SW480 (cell line): ENCODE data around the gene LAMB3.

Experiments
- DNase-seq: peaks from one replicate; pipeline ENCODE4 v3.0.0-alpha.2; 2016; ENCODE audit warnings: low spot score

The LAMB3 gene

DNA sequence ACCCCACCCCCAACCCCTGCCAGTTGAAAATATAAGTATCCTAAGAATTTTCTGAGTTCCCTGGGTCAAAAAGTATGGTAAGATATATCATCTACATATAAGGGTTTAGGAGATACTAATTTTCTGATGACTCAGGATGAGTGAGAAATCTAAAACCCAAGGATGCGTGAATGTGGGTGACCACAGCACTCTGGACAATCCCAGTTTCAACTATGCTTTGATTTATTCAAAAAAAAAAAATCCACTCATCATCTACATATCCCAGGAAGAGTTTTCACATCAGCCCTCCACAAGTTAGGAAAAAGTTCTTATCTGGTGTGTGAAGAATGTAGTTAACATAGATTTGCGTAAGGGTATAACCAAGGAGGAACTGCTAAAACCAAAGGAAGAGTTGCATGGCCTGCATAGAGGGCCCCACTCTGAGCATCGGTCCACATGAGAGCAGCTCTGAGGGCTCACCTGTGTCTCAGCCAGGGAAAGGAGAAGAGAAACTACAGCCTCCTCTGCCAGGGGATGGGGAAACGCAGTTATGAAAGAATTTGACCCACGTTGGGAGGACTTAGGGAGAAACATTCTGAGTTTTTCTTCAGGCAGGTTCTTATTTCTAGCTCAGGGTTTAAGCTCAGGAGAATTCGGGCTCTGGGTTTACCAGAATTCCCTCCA is 18.8 kb downstream of the LAMB3 start:
- no peak for DNase-seq

DNA sequence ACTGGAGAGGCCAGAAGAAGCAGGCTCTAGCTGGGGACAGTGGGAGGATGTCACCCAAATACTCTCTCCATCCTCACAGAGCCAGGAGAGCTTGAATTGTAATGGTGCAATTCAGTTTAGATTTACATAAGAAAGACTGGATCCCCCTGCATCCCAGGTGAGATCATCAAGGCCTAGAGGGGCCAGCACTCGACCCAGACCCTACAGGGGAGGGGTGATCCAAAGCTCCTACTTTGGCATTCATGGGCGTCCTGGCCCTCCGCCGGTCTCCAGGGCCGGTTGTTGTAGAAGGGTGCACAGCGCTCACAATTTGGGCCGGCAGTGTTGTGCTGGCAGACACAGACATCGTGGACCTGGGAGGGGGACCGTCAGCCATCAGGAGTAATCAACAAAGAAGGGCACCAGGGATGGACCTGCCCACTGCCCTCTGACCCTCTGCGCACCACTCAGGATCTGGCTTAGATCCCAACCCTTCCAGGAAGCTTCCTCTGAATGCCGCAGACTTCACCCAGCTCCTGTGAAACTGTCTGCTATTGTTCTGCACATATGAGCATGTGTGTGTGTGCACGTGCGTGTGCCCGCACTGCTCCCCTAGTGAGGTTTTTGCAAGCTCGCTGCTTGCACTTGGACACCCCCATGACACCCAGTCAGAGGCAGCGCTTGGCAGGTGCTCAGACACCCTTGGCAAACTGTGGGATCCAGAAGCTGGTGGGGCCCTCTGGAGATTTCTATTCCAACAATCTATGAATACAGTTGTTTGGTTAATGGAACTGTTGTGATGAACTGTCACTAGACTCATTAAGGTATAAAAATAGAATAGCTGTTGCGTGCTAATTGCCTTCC is 21.6 kb downstream of the LAMB3 start:
- DNase-seq, result no peak

DNA sequence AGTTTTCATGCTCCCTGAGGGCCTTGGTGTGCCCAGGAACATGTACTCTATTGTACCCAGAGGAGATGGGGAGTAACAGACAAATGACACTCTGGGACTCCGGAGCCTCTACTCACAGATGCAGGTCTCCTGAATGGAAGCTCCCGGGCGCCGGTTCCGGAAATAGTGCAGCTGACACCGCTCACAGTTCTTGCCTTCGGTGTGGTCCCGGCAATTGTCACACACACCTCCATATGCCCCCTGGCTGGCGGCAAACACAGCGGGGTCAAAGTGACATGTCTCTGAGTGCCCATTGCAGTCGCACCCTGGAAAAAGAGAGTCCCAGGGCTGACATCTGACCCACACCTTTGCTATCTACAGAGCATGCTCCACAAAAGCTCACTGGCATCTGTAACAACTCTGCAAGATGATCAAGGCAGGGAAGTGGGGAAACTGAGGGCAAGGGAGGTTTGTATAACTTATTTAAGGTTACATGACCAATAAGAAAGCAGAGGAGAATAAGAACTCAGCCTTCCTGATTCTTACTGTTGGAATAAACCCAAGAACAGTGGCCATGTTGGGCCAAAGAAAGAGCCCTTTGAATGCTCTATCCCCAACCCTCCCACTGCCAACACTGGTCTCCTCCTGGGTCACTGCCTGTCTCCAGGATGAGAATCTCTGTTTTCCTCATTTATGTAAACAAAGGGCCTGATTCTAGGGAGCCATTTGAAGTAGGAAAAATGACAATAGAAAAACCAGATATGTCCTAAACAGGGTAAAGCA is 22.4 kb downstream of the LAMB3 start:
- no peak for DNase-seq

DNA sequence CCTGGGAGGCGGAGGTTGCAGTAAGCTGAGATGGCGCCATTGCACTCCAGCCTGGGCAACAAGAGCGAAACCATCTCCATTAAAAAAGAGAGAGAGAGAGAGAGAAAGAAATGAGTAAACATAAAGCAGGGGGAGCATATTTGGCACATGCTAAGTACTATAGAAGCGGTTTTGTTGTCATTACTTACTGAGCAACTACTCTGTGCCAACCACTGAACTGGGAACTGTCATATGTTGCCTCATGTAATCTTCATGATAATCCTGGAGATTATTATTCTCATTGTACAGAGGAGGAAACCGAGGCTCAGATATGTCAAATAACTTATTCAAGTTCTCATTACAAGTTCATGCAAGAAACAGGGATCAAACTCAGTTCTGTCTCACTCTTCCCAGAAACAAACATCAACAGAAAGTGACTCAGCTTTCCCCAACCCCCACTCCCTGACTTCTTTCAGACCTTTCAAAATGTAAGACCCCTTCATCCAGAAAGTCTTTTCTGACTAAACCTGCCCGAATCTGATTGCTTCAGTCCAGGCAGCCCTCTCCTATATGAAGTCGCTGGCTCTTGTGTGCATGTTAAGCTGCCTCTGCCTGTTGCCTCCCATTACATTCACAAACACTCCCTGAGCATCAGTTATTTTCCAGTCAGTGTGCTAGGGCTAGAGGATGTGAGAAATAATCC is 23.5 kb downstream of the LAMB3 start:
- DNase-seq, result no peak

DNA sequence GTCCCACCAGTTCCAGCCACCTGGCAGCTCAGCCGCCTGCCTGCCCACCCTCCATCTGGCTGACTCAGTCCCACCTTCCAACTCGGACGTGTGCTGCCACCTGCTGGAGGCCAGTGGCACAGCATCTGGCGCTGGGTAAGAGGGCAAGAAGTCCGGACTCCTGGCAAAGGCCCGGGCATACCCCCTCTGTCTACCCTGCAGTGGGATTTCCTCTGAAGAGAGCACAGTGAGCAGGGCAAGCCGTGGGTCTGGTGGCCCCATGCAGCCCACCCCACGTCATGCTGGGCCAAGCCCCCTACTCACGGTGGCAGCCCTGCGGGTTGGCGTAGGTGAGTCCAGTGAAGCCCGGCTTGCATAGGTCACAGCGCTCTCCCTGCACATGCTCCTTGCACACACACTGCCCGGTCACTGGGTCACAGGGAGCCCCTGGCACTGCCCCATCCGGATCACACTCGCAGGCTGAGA is 24.5 kb downstream of the LAMB3 start:
- DNase-seq, result peak; percentile 20

DNA sequence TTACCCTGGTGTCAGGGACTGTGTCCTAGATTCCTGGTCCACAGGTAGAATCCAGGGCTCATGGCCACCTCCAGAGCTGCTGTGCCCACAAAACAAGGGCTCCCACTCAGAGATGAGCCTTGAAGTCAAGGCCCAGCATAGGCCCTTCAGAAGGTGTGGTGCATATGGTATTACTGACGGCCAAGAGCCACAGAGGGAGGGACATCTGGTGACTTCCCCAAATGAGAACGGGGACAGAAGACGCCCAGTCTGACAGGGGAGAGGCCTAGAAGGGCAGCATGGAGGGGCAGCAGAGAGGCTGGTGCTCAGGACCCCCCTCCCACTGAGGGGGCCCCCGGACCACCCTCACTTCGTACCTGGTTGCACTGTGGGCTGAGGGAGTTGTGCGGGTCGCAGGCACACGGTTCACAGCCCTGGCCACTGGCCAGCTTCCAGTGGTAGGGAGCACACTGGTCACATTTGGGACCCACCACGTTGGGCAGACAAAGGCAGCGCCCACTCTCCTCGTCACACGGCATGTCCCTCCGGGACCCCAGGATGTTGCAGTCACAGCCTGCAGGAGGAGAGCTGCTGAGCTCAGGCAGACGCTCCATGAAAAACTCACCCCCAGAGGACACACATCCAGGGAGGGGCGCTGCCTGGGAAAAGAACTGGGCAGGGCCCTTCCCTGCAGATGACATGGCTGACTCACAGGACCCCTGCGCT is 25.0 kb downstream of the LAMB3 start:
- DNase-seq, result no peak

DNA sequence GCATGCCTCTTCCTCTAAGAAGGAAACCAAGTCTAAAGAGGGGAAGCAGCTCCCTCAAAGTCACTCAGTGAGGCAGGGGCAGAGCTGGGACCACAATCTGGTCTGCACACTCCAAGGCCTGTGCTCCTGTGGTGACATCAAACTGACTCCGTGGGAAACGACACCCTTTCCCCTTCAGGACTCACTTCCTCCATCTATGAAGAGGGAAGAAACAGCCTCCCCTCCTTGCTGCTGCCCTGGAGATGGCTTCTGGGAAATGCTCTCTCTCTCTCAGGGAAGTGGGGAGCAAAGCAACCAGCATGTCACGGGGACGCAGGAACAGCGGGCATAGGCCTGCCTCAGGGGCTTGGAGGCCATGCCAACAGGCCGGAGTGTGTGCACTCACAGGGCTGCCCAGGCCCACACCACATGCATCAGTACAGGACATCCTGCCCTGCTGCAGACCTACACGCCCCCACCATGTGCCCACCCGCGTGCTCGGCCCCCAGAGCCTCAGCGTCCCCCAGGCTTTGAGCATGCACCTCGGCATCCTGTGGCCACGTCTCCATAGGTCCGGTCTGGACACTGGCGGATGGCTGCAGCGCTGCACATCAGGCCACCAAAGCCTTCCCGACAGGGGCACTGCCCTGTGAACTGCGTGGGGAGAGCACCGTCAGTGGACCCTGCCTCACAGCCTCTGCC is 25.7 kb downstream of the LAMB3 start:
- DNase-seq, result no peak

DNA sequence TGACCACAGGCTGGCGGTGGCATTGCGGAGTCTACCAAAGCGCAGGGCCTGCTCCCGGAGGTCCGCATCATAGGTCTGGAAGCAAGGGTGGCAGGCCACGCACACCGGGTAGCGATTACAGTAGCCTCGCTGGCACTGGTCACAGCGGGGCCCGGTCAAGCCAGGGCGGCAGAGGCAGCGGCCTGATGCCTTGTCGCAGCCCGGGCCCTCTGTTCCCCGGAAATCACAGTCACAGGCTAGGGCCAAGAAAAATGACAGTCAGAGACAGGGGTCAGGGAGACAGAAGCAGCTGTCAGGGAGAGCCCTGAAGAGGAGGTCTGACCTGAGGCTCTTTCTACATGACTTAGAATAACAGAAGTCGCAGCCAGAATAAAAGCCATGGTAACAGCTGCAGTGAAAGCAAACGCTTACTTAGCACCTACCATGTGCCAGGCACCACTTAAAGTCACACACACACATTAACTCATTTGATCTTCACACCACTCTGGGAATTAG is 26.4 kb downstream of the LAMB3 start:
- no peak for DNase-seq

DNA sequence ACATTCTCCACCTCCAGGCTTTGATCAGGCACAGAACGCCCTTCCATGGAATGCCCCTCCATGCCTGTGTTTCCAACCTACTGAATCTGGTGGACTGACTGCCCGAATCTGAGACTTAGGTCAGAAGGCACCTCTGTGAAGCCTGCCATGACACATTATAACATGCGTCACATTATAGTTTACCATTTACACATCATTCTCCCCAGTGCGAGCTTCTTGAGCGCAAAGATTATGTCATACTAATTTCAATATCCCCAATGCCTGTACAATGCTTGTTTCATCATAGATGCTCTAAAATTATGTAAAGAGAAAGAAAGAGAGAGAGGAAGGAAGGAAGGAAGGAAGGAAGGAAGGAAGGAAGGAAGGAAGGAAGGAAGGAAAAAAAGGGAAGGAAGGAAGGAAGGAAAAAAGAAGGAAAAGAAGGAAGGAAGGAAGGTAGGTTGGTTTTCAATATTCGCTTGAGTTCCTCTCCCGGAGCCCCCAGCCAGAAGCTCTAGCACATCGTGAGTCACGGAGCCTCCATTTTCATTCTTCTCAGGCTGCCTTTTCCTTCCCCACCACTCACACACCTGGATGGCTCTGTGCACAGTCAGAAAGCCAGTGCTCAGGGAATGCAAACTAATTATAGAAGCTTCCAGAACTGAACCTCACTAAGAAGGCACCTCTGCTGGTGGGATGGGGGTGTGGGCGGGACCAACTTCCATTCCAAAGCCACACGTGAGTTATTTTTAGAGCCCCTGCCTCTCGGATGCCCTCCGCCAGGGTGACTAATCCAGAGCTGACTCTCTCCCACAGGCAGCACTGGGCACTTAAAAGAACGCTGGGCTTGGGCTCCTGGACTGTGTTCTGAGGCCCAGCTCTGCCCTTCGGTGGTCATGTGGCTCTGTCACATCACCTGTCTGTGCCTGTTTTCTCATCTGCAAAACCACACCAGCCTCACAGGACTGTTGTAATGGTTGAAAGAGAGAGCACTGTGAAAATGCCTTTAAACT is 27.4 kb downstream of the LAMB3 start:
- DNase-seq, result no peak

DNA sequence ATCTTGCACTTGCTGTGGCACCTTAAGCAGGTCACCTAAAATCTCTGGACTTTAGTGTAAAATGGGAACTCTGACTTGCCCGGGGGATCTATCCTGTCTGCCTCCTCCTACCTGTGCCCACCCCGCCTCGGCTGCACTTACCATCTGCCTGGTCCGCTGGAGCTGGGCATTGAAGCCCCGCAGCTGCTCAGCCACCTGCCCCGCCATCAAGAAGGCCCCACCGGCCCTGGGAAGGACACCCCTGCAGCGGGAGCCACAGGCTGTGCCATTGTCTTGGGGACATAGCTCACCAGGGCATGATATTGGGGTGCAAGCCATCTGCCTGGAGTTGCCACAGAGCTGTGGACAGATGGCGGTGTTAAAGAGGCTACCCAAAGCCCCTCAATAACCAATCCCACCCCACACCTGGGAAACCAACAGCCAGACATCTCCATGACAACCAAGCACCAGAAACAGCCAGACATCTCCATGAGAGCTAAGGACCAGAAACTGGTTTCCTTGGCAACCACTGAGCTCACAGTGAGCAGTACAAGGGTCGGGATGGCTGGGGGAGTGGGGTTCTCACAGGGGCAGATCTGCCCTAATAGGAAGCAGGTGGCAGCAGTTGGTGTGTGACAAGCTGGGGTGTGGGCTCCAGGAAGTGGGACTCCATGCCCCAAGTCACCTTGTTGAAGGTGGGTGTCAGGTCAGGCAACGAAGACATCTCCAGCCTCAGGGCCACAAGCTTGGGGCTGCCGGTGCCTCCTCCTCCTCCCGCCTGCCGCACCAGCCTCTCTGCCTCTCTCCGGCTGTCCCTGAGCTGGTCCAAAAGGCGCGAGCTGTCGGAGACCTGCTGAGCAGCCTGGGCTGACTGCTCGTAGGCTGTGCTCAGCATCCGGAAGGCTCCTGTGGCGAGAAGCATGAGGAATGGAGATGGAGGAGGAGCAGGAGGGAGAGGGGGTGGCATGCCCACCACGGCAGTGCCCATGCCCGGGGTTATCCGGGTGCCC is 29.1 kb downstream of the LAMB3 start:
- DNase-seq, result no peak

DNA sequence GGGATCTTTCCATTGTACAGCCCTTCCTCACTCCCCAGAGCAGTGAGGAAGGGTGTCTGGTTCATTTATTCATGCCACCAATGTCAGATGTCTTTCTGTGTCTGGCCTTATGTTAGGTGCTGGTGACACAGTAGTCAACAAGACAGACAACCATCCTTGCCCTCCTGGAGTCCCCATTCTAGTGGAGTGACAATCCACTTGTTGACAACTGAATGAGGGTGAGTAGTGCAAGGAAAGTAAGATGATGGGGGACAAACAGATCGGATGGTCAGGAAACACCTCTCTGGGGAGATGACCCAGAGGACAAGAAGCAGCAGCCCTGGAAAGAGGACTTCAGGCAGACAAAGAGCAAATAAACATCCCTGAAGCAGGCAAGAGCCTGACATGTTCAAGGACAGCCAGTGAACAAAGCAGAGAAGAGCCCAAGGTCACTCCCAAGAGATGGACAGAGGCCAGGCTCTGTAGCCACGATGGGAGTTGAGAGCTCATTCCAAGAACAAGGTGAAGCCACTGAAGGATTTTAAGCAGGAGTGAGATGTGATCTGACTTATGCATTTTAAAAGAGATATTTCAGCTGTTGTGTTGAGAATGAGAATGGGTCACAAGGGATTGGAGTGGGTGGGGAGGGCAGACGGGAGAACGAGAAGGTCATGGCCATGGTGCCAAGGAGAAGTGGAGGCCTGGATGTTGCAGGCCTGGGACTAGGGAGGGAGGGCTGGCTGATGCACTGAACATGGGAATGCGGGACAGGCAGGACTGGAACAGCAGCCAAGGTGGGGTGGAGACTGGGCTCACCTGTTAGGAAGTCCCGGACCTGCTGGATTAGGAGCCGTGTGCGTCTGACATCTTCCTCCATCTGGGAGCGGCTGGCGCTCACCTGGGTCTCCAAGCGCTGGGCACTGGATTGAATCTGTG is 30.2 kb downstream of the LAMB3 start:
- no peak for DNase-seq

DNA sequence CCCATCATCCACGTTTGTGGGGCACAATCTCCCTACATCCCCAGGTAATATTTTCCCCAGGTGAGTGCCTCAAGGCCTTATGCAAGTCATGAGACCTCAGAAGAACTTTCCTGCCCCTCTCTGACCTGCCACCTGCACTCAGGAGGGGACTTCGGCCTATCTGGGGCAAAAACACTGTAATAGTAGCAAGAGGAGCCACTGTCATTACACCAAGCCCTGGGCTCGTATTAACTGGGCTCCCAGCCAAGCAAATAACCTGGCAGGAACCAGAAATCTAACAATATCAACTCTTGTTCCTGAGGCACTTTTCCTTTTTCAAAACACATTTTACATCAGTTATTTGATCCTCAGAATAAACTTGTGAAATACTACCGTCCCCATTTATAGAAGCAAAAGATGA is 30.9 kb downstream of the LAMB3 start:
- DNase-seq, result no peak

DNA sequence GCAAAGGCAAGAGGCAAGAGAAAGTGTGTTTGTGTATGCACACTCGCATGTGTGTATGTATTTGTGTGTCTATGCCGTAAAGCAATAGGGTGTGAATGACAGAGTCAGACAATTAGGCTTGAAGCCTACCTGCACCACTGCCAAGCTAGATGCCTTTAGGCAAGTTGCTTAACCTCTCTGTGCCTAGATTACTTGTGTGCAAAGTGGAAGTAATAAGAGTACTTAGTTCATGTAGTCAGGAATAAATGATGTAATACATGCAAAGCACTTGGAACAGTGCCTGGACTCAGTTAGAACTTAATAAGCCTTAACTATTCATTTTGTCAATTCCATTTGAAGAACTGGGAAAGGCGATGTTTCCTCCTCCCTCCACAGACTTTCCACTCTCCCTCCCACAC is 31.7 kb downstream of the LAMB3 start:
- DNase-seq, result no peak

DNA sequence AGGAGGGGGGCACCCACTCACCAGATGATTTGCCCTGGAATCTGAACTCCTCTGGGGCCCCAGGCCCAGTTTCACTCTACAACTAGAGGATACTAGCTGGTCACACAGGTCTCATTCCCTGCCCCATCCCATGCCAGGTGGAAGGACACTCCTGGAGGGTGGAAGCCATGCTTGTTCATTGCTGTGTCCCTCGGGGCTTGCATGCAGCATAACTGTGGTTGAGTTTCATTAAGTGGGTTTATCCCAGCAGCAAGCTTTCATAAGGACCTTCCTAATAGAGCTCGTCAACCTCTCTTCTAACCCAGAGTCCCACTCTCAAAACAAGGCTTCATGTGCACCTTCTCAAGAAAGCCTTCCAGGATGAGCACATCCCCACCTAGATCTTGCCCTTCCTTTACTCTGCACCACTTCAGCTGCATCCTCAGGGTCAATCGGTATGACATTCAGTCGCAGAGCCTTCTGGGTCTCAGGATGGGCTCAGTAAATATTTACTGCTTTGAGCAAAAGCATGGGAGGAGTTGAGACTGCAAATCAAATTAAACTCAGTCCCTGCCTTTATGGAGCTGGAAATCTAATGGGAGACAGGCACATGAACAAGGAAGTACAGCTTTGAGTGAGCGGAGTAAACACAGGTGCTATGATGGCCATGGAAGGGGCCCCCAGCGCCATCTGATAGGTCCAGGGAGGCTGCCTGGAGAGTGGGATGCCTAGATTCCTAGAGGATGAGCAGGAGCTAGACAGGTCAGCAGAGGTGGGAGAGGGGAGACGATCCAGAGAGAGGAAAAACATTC is 32.3 kb downstream of the LAMB3 start:
- DNase-seq, result no peak

DNA sequence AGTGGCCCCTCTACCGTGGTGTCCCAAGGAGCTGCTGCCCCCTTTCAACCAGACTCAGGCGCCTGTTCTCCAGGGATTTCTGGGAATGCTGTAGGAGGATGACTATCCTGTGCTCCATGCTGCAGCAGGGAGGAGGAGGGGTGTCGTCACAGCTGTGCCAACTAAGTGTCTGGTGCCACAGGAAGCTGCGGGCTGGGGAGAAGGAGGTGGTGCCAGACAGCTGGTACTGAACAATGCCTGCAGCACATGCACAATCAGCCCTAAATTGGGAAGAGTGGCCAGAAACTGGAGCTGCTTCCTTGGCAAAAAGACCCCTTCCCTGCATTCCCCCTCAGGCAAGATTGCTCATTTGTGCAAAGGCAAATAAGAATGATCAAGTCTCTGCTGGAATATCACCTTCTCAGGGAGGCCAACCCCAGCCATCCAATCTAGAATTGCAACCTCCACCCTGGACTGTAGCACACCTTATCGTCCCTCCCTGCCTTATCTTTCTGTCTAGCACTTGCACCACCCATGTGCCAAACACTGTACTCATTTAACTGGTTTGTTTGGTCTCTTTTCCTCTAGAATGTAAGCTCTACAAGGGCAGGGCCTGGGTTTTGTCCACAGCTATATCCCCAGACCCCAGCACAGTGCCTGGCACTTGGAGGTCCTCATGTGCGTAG is 33.3 kb downstream of the LAMB3 start:
- no peak for DNase-seq

DNA sequence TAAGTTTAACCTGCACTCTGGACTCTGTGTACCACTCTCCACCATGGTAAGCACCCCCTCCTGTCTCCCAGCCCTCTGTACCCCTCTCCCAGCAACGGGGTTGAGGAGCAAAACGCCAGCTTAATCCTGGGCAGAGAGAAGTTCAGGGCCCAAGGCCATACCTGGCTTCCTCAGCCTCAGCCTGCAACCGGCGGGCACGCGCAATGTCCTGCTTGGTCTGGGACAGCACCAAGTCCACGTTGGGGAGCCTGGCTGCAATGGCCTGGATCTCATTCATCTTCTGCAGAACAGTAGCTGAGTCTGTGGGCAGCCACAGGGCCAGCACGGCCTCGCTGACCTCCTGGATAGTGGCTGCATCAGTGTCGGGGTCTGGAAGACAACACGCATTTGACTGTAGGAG is 33.9 kb downstream of the LAMB3 start:
- no peak for DNase-seq
